Spinal cord (tissue), 10 donors: ENCODE measurements around the gene CNTN5. TPM values are rescaled to one million over a fixed set of nuclear protein-coding genes. Genes with fewer than 3 reads are reported as not detected.

ENCODE experiments used
- DNase-seq, 6 donors: peaks; one replicate each; pipeline versions ENCODE4 v3.0.0 to v3.0.0-alpha.2; 2013 to 2015; ENCODE audit warnings: low spot score in 6 of 6, low read depth in 4 of 6
- H3K27ac ChIP-seq: one replicate; pipeline ENCODE4 v1.5.1; 2013; ENCODE audit warnings: low read depth, low read length, control low read depth
- H3K27me3 ChIP-seq: one replicate; pipeline ENCODE4 v1.6.1; 2013; ENCODE audit warnings: low read length; ENCODE audit not compliant: control insufficient read depth, insufficient read depth
- H3K36me3 ChIP-seq: one replicate; pipeline ENCODE4 v1.6.1; 2013; ENCODE audit warnings: low read length; ENCODE audit not compliant: control insufficient read depth, insufficient read depth
- H3K4me1 ChIP-seq: one replicate; pipeline ENCODE4 v1.6.1; 2013; ENCODE audit warnings: low read length; ENCODE audit not compliant: control insufficient read depth, insufficient read depth
- H3K4me3 ChIP-seq: one replicate; pipeline ENCODE4 v1.5.1; 2013; ENCODE audit warnings: low read depth, low read length, control low read depth
- H3K9me3 ChIP-seq: one replicate; pipeline ENCODE4 v1.6.1; 2013; ENCODE audit warnings: low read length; ENCODE audit not compliant: control insufficient read depth, insufficient read depth
- WGBS: methylation state at CpG from one replicate; pipeline ENCODE4 v1.1.5; 2013; ENCODE audit warnings: missing lambda C conversion rate; ENCODE audit not compliant: insufficient coverage; 5-methylcytosine and 5-hydroxymethylcytosine counted together
- polyA plus RNA-seq, 2 donors: library from polyadenylated mRNA; unstranded; fragments of 120-200 nt; gene quantifications; one replicate each; pipeline ENCODE4 v1.2.1, GENCODE V29; 2013; ENCODE audit not compliant: insufficient read length in 2 of 2
- total RNA-seq, 2 donors: library from RNA; depleted of rRNA in 1 of 2; stranded (reverse); fragments of 120-200 nt in 1 of 2; fragments of >200 nt in 1 of 2; gene quantifications; one replicate each; pipeline versions ENCODE4 v1.2.3 to v1.2.4, GENCODE V29; 2013 to 2014
- donor health status: healthy.

The CNTN5 gene
- total and polyA plus RNA-seq, 4 donors, result 8.4 to 24.8 (median 12.0) TPM

DNA sequence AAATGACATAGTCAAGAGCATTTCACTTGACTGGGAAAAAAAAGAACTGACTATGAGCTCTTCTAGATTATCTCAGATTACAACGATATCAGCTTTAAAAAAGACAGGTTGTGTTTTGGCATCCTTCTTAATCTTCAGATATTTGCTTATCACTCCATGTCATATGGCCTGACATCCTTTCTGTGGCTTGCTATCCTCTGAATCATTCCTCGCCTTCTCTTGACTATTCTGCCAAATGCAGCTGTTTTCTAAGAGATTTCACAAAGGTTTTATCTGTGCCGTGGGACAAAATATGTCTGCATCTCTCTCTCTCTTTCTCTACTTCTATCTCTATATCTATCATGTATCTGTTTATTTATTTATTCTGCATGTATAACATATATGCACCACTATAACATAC, 746.1 kb downstream of the CNTN5 start:
- Histone ChIP-seq H3K36me3 (no peaks in the 10 kb centered on the region), H3K9me3 (no peaks in the 10 kb centered on the region), H3K27ac (no peak overlapping the region), H3K27me3 (no peaks in the 10 kb centered on the region), H3K4me1 (no peaks in the 10 kb centered on the region), H3K4me3 (no peak overlapping the region)
- 67% methylated on average over 1 of the region's 3 CpGs for WGBS
- DNase-seq, result no peak

DNA sequence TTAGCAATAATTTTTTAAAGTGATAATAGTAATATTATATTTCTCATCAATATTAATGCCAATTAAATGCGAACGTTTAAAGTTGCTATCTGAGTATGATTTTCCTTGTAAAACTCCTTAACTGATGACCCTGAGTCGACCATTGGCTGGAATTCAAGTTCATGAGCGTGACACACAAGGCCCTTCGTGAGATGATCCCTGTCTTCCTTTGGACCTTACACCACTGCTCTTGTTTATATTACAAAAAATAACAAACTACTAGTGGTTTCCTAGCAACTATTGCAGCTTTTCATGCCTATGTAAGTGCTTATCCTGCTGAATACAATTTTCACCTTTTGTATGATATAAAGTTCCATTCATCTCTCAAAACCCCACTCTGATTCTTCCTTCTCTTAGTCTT, 752.9 kb downstream of the CNTN5 start:
- Histone ChIP-seq H3K27ac (no peak overlapping the region), H3K4me3 (no peak overlapping the region), H3K9me3 (no peaks in the 10 kb centered on the region), H3K27me3 (no peaks in the 10 kb centered on the region), H3K4me1 (no peaks in the 10 kb centered on the region), H3K36me3 (no peaks in the 10 kb centered on the region)
- 73% methylated on average over 2 of the region's 5 CpGs for WGBS
- no peak for DNase-seq

DNA sequence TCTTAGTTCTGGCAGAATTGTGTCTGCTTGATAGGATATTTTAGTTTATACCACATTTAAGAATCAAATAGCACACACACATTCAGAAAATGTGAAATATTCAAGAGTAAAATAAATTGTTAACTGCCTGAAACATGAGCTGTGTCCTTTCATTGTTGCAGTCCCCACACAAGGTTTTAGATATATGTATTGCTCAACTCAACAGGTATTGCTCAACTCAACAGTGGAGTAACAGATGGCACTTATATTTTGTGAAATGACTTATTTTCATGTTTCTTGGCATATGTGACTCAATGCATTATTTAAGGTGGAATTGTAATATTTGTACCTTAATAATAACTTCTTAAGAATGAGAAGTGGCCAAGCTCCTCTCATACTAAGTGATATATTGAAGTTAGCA, 760.3 kb downstream of the CNTN5 start:
- no peak overlapping the region for H3K27ac ChIP-seq
- no peaks in the 10 kb centered on the region for H3K9me3 ChIP-seq
- no peaks in the 10 kb centered on the region for H3K27me3 ChIP-seq
- H3K4me1 ChIP-seq, result no peaks in the 10 kb centered on the region
- H3K36me3 ChIP-seq, result no peaks in the 10 kb centered on the region
- DNase-seq, result no peak
- H3K4me3 ChIP-seq, result no peak overlapping the region

DNA sequence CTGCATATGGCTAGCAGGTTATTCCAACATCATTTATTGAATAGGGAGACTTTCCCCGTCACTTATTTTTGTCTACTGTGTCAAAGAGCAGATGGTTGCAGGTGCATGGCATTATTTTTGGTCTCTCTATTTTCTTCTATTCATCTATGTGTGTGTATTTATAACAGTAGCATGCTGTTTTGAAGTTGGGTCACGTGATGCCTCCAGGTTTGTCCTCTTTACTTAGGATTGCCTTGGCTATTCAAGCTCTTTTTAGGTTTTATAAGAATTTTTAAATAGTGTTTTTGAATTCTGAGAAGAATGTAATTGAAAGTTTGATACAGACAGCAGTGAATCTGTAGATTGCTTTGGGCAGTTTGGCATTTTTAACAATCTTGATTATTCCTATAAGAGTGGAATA, 770.6 kb downstream of the CNTN5 start:
- Histone ChIP-seq H3K4me3 (no peak overlapping the region), H3K27me3 (no peaks in the 10 kb centered on the region)
- WGBS, result no CpG with 5 or more reads among the region's 2 CpGs

DNA sequence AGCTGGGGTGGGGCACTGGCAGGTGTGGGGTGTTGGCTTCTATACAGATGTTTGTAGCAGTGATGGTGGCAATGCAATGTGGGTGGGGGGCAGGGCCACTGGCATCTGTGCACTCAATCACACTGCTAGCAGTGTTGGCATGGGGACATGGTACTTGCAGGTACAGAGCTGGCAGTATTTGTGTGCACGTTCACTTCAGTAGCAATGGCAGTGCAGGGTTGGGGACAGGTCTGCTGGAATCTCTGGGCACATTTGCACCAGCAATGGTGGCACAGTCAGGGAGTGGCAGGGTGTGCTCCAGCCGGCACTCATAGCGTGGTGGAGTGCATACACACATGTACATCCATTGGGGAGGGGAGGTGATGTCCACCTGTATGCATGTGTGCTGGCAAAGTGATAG, 775.2 kb downstream of the CNTN5 start:
- H3K27me3 ChIP-seq, result no peaks in the 10 kb centered on the region
- H3K9me3 ChIP-seq, result no peaks in the 10 kb centered on the region
- H3K36me3 ChIP-seq, result no peaks in the 10 kb centered on the region
- WGBS, result 93% methylated on average over 3 of the region's 3 CpGs
- no peak overlapping the region for H3K4me3 ChIP-seq
- no peaks in the 10 kb centered on the region for H3K4me1 ChIP-seq
- no peak for DNase-seq
- H3K27ac ChIP-seq, result no peak overlapping the region

More for the DNA sequence above, 770.6 kb downstream of the CNTN5 start:
- Histone ChIP-seq H3K36me3 (no peaks in the 10 kb centered on the region), H3K4me1 (no peaks in the 10 kb centered on the region), H3K27ac (no peak overlapping the region), H3K9me3 (no peaks in the 10 kb centered on the region)
- DNase-seq, result no peak

DNA sequence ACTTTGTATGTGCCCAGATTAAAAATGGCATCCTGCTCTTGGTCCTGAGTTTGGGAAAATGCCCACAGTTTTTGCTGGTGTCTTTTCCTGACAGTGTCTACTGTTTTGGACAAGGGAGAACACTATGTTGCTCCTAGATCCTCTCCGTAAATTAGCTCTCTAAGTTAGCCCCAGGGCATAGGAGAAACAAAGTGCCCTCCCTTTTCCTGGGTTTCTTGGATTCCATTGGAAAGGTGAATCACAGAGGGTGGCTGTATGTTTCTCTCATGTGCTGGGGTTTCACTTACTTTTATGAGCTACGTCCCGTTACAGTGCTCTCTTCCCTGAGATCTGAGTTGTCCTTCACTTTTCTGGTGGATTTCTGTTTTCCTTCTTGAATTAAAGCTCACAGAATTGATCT, 782.8 kb downstream of the CNTN5 start:
- Histone ChIP-seq H3K4me3 (no peak overlapping the region), H3K27me3 (no peaks in the 10 kb centered on the region), H3K27ac (no peak overlapping the region), H3K9me3 (no peaks in the 10 kb centered on the region), H3K36me3 (no peaks in the 10 kb centered on the region), H3K4me1 (no peaks in the 10 kb centered on the region)
- WGBS, result 100% methylated on average over 1 of the region's 3 CpGs
- DNase-seq, result no peak

DNA sequence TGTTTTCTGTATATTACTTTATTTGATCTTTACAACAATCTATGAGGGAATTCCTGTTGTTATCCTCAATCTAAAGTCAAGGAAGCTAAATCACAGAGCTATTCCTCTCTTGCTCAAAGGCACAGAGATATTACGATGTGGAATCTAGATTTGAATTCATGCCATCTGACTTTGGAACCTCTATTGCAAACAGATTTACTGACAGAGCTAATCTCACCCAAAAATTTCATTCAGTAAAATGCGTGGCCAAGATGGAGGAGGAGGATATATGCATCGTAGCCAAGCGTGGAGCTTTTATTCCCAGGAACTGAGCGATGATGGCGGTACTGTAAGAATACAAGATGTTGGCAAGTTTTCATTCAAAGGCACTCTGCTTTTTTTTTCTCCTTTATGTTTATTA, 791.8 kb downstream of the CNTN5 start:
- Histone ChIP-seq H3K4me1 (no peaks in the 10 kb centered on the region), H3K36me3 (no peaks in the 10 kb centered on the region), H3K27ac (no peak overlapping the region), H3K9me3 (no peaks in the 10 kb centered on the region), H3K4me3 (no peak overlapping the region), H3K27me3 (no peaks in the 10 kb centered on the region)
- peak in 1 of 6 donors; percentile 66 for DNase-seq
- WGBS, result no CpG with 5 or more reads among the region's 6 CpGs

DNA sequence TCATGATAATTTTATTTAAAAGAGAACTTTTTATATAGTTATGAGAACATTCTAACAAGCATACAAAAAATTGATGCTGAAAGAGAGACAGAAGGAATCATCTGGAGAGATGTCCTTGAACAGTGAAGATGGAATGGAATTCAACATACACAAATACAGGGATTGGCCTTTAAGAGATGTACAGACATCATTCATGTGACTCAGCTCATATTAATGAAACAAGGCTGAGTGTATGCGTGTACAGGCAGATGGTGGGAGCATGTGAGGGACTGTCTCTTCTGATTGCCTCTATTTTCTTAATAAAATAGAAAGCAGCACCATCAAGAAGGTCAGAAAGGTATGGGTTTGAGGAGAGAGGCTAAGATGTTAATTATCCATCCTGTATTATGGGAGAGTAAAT, 793.3 kb downstream of the CNTN5 start:
- no peak for DNase-seq
- WGBS, result no CpG with 5 or more reads among the region's 1 CpG
- Histone ChIP-seq H3K9me3 (no peaks in the 10 kb centered on the region), H3K36me3 (no peaks in the 10 kb centered on the region), H3K4me1 (no peaks in the 10 kb centered on the region), H3K27me3 (no peaks in the 10 kb centered on the region), H3K27ac (no peak overlapping the region), H3K4me3 (no peak overlapping the region)

DNA sequence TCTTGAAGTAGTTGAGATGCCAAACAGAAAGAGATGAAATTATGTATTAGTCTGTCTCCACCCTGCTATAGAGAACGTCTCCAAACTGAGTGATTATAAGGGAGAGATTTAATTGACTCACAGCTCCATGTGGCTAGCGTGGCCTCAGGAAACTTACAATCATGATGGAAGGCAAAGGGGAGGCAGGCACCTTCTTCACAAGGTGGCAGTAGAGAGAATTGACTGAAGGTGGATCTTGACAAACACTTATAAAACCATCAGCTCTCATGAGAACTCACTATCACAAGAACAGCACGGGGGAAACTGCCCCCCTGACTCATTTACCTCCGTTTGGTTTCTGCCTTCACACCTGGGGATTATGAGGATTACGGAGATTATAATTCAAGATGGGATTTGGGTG, 794.0 kb downstream of the CNTN5 start:
- H3K4me3 ChIP-seq, result no peak overlapping the region
- no peaks in the 10 kb centered on the region for H3K36me3 ChIP-seq
- H3K4me1 ChIP-seq, result no peaks in the 10 kb centered on the region
- H3K27ac ChIP-seq, result no peak overlapping the region
- no peaks in the 10 kb centered on the region for H3K9me3 ChIP-seq
- no CpG with 5 or more reads among the region's 5 CpGs for WGBS
- H3K27me3 ChIP-seq, result no peaks in the 10 kb centered on the region
- no peak for DNase-seq

DNA sequence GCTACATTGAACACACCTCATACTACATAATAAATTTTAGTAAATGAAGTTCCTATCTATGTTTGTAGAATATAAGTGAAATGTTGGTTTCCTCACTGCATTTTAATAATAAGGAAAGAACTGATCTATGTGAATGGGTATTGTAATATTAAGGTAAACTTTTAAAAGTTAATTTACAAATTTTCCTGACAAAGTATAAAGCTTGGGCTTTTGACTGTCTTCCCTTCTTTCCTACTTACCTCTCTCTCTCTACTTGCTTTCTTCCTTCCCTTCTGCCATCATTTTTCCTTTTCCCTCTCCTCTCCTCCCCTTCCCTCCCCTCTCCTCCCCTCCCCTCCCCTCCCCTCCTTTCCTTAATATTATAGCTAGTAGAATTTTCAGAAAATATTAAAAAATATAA, 798.2 kb downstream of the CNTN5 start:
- no peaks in the 10 kb centered on the region for H3K9me3 ChIP-seq
- no peak for DNase-seq
- no peak overlapping the region for H3K27ac ChIP-seq
- no peaks in the 10 kb centered on the region for H3K36me3 ChIP-seq
- H3K4me3 ChIP-seq, result no peak overlapping the region
- H3K4me1 ChIP-seq, result no peaks in the 10 kb centered on the region
- H3K27me3 ChIP-seq, result no peaks in the 10 kb centered on the region
